Choroid plexus epithelial cell (primary cell): ENCODE results near the gene DGKI.
A peak's percentile ranks its signal among the peaks of the same experiment; 100 is the strongest.
"Not testable (repeated sequence)": the region's sequence is repeated elsewhere in the genome, so short reads cannot be mapped to it uniquely, and the experiment has no call there.

ENCODE experiments used
- DNase-seq: peaks from one replicate; pipeline ENCODE4 v3.0.0-alpha.2; 2010; ENCODE audit warnings: low read depth
- H3K4me3 ChIP-seq: 2 replicates; pipeline ENCODE4 v1.5.1; 2011; ENCODE audit warnings: low read depth, mild to moderate bottlenecking, control low read depth, low read length, moderate library complexity
- CTCF ChIP-seq: conservative IDR thresholded peaks from 2 replicates; pipeline ENCODE4 v1.5.1; 2011; ENCODE audit warnings: low read depth, mild to moderate bottlenecking, control low read depth, inconsistent platforms, low read length, moderate library complexity

The DGKI gene

DNA sequence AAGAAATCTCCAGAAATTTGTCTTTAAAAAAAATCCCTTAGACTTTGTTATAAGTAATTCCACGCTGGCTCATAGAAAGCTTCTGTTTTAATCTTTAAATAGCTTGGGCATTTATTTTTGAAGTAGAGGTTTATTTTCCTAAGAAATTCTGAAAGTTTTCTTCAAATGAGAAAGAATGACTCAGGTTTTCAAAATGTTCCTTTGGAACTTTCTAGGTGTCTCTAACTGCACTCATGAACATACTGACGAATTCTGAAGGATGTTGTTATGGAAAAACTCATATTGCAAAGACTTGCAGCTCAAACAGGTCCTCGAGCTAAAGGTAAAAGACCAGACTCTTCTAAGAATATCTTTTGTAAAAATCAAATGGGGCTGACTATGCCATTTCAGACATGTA is 10.7 kb downstream of the DGKI start:
- TF ChIP-seq CTCF: no peak
- H3K4me3 ChIP-seq: no peak overlapping the region
- DNase-seq: peak; percentile 49

DNA sequence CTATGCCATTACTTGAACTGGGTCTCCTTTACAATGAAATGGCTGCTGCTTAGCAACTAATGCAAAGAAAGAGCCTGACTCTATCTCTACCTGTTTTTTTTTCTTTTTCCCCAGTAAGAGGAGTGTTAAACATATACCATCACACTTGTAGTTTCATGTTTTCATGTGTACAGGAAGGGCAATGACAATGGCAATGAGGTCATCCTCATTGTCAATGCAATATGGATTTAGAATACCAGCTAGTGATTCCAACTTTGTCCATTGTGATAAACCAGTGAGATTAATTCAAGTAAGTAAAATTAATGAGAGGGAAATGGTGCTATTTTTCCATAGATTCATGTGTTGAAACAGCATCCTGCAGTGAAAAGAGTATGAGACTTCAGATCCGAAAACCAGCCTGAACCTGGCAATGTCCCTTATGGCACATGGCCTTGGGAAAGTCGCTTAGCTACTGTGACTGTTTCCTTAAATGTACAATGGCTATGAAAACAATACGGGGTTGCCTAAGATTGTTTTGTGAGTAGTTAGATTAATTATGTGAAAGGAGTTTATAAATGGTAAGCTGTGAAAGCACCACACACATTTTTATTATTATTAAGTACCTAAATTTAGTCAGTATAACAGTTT is 11.2 kb downstream of the DGKI start:
- no peak for TF ChIP-seq CTCF
- H3K4me3 ChIP-seq: no peak overlapping the region
- no peak for DNase-seq

DNA sequence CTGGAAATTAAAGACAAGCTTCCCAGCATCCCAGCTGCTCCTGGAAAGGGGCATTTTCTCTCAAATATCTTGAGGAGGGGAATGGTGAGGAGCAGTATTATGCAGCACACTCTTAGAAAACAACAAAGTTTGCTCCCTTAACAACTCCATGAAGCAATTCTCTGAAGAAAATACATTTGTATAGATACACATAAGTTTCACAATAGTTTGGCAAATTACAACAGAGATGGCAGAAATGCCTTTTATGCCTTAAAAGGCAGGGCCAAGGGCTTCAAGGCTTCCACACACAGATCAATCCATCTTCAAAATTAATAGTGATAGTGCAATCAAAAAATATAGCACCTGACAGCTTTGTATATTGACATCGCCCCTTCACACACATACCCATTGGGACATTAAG is 12.2 kb downstream of the DGKI start:
- H3K4me3 ChIP-seq: no peak overlapping the region
- no peak for TF ChIP-seq CTCF
- no peak for DNase-seq

- not testable (repeated sequence) for H3K4me3 ChIP-seq, DNase-seq
Measured at GRCh38 chr7:137832990-137833389, 13.8 kb downstream of the DGKI start.

DNA sequence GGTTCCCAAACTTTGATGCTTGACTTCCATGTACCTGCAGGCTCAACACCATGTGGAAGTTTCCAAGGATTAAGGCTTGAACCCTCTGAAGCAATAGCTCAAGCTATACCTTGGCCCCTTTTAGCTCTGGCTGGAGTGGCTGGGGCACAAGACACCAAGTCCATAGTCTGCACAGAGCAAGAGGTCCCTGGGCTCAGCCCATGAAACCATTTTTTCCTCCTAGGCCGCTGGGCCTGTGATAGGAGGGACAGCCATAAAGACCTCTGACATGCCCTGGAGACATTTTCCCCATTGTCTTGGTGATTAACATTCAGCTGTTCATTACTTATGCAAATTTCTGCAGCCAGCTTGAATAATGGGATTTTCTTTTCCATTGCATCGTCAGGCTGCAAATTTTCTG is 14.4 kb downstream of the DGKI start:
- DNase-seq: no peak
- no peak overlapping the region for H3K4me3 ChIP-seq
- no peak for TF ChIP-seq CTCF

DNA sequence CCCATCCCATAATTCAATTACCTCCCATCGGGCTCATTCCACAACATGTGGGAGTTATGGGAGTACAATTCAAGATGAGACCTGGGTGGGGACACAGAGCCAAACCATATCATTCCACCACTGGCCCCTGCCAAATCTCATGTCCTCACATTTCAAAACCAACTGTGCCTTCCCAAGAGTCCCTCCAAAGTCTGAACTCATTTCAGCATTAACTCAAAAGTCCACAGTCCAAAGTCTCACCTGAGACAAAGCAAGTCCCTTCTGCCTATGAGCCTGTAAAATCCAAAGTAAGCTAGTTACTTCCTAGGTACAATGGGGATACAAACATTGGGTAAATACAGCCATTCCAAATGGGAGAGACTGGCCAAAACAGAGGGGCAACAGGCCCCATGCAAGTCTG is 15.2 kb downstream of the DGKI start:
- DNase-seq, H3K4me3 ChIP-seq: not testable (repeated sequence)

DNA sequence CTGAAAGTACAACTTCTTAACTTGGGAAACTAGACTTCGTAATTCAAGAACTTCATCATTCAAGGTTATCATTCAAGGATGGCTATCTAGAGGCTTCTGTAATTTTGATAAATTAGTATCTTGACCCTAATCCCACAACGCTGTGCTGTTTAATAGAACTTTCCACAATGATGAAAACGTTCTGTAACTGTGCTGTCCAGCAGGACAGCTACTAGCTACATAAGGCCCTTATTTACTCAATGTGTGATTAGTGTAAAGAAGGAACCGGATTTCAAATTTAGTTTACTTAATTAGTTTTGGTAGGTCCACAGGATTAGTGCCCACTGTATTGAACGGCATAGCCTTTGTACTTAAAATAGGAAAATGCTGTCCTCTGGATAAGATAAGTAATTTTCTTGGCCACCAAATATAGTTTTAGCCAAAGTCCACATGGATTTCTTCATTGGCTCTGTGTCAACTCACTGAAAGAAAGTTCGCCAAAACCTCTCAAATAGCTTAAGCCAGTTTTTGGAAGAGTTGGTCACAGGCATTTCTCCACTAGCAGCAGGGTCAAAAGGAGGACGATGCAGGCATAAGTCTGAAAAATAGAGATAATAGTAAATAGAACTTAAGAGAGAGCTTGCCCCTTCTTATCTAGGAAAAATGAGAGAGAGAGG is 17.3 kb downstream of the DGKI start:
- no peak for DNase-seq
- H3K4me3 ChIP-seq: no peak overlapping the region
- no peak for TF ChIP-seq CTCF

GRCh38 chr7:137828456-137828855 is 18.3 kb downstream of the DGKI start:
- TF ChIP-seq CTCF: no peak
- no peak for DNase-seq
- no peak overlapping the region for H3K4me3 ChIP-seq
